HG03575 (cell line): ENCODE data around the gene TOM1.

Source experiments
- ATAC-seq: cut with Tn5 transposase; IDR thresholded peaks from one replicate; pipeline ENCODE4 v1.9.1; 2021; ENCODE audit not compliant: unreplicated experiment, insufficient number of reproducible peaks, low FRiP score; ENCODE audit errors: extremely low read depth

Gene TOM1

GRCh38 chr22:35319244-35319985 is 19.7 kb downstream of the TOM1 start:
- no peak for ATAC-seq

DNA sequence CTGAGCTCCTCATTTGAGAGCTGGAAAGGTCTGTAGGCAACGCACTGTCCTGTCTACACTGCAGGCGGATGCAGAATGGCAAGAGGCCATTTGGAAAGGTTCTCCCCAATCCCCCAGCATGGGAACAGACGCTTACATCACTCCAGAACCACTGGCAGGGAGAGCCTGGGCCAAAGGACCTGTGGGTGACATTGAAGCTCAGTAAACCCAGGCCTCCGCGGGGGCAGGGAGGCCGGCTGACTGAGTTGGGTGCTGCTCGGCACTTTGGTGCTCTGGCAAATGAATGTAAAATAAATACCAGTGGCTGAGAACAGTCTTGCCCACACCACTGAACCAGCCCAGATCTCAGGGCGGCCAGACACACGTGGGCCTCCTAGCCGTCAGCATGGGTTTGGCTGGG is 22.4 kb downstream of the TOM1 start:
- ATAC-seq, result no peak

DNA sequence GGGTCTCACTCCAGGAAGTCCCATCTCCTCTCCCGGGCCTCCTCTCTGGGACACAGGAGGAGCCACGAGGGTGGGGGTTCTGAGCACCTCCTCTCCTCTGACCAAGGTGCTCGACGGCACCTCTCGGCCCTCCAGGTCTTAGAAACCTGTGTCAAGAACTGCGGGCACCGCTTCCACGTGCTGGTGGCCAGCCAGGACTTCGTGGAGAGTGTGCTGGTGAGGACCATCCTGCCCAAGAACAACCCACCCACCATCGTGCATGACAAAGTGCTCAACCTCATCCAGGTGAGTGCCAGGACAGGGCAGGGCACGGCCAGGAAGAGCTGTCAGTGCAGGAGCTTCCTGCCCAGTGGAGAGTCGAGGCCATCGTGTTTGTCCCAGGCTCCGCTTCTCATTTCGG is 23.2 kb downstream of the TOM1 start:
- no peak for ATAC-seq

DNA sequence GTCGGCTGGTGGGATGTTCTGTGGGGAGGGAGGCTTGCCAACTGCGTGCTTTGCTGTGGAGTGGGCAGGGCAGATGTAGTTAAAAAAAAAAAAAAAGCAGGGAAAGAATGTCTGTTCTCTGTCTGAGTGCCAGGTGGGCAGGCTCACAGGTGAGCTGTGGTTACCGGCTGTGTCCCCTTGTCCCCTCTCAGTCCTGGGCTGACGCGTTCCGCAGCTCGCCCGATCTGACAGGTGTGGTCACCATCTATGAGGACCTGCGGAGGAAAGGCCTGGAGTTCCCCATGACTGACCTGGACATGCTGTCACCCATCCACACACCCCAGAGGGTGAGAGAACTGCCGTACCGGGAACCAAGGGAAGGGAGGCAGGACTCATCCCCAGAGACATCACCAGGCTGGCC is 23.6 kb downstream of the TOM1 start:
- no peak for ATAC-seq

DNA sequence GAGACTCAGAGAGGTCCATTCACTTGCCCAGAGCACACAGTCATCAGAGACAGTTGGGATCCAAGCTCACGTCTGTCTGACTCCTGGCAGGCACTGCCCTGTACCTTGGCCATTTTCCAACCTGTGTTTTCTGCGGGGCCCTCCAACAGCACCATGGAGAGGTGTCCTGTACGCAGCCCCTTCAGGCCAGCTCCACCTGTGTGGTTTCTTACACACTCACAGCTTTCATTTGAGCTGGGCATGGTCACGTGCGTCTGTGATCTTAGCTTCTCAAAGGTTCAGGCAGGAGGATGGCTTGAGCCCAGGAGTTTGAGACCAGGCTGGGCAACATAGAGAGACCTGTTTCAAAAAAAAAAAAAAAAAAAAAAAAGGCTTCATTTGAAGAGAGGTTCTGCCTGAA is 24.4 kb downstream of the TOM1 start:
- no peak for ATAC-seq

- no peak for ATAC-seq
Observed at GRCh38 chr22:35324762-35325161, 25.1 kb downstream of the TOM1 start.

DNA sequence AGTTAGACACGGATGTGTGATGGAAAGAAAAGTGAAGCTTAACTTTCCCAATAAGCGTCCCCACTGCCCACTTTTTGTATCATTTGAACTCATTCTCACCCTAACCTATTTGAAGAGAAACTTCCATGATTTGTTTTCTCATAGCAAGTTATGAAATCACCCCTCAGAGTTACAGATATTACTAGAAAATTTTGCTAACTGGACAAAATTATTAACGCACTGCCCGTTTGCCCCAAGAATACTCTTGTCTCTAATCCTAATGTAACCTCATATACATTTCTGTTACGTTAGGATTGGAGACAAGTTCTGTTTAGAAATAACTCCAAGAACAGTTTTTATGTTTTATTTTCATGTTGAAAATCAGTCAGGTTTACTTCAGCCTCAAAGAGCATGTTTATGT is 25.5 kb downstream of the TOM1 start:
- no peak for ATAC-seq

DNA sequence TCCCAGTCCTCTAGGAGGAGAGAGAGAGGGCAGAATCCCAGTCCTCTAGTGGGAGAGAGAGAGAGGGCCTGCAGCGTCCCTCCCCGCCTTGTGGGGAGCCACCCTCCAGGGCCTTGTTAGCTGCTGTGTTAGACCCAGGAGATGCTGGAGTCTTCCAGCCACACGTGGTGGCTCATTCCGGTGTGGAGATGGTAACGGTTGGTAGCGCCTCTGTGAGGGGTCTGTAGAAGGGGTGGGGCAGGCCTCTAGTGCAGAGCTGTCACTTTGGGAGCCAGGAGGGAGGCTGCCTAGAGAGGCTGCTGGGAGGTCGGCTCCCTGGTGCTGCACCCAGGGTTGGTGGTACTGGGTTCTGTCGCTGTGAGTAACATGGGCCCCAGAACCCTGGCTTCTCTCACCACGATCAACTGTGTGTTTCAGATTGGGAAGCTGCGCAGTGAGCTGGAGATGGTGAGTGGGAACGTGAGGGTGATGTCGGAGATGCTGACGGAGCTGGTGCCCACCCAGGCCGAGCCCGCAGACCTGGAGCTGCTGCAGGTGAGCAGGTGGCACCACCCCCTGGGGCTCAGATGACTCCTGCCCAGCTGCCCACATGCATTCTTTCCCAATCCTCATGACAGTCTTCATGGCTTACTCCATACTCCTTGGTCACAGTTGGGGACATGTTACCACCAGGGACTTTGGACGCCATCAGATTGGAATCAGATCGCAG is 27.3 kb downstream of the TOM1 start:
- ATAC-seq, result no peak

- ATAC-seq, result no peak
Observed at GRCh38 chr22:35327690-35328471, 28.2 kb downstream of the TOM1 start.

DNA sequence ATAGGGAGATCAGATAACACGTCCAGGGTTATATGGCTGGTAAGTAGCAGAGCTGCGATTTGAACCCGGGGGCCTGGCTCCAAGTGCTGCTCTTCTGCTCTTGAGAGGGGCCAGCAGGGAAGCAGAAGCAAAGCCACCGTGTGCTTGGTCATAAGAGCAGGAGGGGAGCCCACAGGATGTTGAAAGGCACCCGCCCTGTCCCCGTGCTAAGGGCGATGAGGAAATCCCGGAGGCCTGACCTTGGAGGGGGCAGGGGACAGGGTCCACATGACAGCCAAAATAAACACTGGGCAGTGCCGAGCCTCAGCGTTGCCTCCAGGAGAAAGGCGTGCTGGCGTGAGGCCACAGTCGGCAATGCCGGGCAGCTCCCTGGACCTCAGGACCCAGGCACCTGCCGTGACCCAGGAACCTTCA is 28.8 kb downstream of the TOM1 start:
- no peak for ATAC-seq

DNA sequence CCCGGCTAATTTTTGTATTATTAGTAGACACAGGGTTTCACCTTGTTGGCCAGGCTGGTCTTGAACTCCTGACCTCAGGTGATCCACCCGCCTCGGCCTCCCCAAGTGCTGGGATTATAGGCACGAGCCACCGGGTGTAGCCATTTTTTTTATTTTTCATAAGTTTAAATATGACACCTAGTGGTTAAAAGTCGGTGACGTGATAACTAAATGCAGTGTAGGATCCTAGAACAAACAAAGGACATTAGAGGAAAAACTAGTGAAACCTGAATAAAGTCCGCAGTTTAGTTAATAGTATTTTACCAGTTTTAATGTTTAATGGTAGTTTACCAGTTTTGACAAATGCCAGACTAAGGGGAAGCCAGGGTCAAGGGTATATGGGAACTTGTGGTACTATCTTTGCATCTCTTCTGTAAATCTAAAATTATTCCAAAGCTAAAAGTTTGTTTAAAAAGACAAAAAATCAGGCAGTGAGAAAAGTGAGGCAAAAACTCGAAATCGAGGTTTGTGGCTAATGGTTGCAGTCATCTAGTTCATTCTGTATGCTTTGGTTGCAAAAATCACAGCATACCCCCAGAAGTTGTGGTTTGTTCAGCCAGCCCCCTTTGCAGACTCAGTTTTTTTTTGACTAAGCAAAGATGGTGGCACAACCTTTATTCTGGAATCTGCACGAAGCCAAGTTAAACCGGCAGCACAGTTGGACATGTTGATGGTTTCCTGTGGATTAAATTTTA is 29.6 kb downstream of the TOM1 start:
- ATAC-seq, result no peak

DNA sequence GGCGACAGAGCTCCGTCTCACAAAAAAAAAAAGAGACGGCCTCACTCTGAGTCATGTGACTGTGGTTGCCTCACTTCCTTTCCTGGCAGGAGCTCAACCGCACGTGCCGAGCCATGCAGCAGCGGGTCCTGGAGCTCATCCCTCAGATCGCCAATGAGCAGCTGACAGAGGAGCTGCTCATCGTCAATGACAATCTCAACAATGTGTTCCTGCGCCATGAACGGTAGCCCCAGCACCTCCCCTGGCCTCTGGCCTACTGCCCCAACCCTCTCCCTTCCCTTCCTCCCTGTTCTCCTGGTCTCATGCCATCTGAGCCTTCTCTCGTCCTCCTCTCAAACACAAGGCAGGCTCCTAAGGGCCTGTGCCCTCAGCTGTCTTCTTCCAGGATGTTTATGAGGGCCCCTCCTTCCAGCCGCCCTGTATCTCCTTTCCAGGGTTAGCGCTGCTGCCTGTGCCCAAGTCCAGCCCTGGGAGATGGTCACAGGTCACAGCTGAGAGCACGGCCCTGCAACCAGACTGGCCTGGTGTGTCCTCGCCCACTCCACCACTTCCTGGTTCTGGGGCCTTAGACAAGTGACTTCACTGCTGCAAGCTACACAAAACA is 30.7 kb downstream of the TOM1 start:
- ATAC-seq, result no peak

DNA sequence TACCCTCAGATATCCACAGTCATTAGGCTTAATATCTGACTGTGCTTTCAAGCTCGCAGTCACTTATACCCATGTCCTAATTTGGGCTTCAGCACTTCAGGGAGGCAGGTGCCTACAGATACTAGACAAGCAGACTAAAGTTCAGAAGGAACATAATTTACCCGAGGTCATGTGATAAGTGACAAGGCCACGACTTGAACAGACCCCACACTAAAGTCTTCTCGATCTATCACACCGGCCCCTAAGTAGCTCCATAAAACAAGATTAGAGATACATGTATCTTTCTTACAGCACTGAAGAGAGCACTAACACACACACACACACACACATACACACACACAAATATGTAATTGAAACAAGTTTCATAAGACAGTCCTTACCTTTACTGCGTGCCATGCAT is 32.6 kb downstream of the TOM1 start:
- ATAC-seq, result no peak

DNA sequence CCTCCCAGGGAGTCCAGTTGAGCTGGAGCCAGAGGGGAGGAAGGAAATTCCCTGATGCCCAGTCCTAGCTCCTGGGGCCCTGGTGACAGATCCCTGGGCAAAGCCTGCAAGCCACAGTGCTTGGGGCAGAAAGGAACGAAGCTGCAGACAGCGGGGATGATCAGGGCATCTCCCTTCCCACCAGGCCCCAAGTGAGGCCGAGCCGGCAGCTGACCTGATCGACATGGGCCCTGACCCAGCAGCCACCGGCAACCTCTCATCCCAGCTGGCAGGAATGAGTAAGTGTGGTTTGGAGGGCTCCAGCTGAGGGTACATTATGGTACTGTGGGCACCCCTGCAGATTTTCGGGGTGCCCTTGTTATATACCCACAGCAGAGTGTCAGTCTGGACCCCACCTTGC is 33.5 kb downstream of the TOM1 start:
- no peak for ATAC-seq

- ATAC-seq, result no peak
Observed at GRCh38 chr22:35334004-35334403, 34.3 kb downstream of the TOM1 start.

- no peak for ATAC-seq
Observed at GRCh38 chr22:35335468-35335867, 35.8 kb downstream of the TOM1 start.

- ATAC-seq, result no peak
Observed at GRCh38 chr22:35335936-35336781, 36.5 kb downstream of the TOM1 start.

DNA sequence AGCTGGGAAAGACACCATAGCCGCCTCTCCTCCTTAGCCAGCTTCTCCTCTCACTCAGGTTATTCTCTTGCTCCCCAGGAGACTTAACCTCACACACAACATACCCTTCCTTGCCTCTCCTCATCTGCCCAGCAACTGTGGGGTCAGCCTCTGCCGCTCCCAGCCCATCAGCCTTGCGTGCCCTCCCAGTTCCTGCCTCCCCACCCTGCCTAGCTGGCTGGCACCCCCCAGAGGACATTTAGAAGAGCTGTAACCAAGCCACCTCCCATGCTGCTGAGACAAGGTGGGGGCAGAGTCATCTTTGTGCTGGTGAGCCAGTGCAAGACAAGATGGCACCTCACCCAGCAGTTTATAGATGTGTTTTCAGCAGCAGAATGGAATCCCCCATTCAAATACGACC is 38.2 kb downstream of the TOM1 start:
- no peak for ATAC-seq
